GM15510 (cell line): ENCODE results near the gene CAPN7.

Experiments
- POLR2A ChIP-seq: IDR thresholded peaks from 3 replicates; pipeline ENCODE4 v1.6.1; 2011; ENCODE audit warnings: borderline replicate concordance; ENCODE audit not compliant: insufficient read length; ENCODE audit errors: extremely low read depth

The CAPN7 gene

GRCh38 chr3:15218689-15219088 is 12.6 kb downstream of the CAPN7 start:
- no peak for TF ChIP-seq POLR2A

- TF ChIP-seq POLR2A = no peak
Observed at GRCh38 chr3:15220056-15220455, 14.0 kb downstream of the CAPN7 start.

DNA sequence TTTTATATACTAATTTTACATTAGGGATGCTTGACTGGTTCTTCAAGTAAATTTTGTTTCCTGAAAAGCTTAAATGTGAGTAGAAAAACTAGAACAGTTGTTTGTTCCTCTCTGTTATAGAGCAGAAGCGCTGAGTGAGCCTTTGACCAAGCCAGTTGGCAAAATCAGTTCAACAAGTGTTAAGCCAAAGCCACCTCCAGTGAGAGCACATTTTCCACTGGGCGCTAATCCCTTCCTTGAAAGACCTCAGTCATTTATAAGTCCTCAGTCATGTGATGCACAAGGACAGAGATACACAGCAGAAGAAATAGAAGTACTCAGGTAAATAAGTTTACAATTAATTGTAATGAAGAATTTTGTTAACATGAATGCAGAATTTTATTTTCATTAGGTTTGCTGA is 14.6 kb downstream of the CAPN7 start:
- no peak for TF ChIP-seq POLR2A

GRCh38 chr3:15221574-15222217 is 15.7 kb downstream of the CAPN7 start:
- no peak for TF ChIP-seq POLR2A

DNA sequence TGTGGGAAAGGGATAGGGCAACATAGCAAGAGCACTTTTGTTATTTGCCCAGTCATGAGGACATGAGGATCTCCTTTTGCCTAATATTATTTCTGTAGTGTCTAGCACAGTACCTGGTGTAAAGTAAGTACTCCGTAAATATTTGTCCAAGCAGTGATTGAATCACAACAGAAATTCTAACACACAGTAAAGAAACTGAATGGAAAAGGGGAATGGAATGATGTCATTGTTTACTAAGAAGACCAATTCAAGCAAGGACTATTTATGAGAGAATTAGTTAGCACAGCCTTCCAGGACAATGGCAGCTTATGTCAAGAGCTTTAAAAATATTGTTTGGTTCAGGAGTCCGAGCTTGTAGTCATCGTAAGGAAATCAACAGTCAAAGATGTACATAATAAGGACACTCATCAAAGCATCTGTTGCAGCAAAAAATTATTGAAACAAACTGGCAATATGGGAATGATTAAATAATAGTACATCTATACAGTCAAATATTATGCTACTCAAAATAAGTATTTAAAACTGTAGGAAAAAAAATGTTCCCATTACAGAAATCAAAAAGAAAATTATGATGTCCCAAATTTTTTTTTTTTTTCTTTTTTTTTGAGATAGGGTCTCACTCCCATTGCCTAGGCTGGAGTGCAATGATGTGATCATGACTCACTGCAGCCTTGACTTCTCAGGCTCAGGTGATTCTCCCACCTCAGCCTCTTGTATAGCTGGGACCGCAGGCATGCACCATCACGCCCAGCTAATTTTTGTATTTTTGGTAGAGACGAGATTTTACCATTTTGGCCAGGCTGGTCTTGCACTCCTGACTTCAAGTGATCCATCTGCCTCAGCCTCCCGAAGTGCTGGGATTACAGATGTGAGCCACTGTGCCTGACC is 17.9 kb downstream of the CAPN7 start:
- TF ChIP-seq POLR2A = no peak

DNA sequence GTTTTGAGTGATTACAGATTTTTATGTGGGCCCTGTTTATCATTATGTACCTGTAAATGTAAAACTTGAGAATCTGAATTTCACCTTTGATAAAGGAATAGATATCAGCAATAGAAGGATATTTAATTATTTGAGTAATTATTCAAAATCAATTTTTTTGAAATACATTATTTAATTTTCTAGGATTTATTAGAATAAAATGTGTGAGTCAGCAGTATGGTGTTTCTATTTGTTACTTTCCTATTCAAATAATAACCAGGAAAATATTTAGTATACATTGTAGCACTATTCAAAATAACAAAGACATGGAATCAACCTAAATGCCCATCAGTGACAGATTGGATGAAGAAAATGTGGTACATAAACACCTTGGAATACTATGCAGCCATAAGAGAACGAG is 22.1 kb downstream of the CAPN7 start:
- TF ChIP-seq POLR2A = no peak

DNA sequence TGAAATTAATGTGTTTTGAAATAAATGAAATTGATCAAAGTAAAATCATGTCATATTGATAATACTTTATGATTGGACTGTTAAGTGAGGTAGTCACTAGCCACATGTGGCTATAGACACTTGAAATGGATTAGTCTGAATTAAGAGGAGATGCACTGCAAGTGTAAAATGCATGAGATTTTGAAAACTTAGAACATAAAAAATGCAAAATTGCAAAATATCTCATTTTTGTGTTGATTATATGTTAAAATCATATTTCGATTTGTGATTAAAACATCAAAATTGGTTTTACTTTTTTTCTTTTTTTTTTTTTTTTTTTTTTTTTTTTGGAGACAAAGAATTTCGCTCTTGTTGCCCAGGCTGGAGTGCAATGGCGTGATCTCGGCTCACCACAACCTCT is 23.2 kb downstream of the CAPN7 start:
- TF ChIP-seq POLR2A = no peak

- no peak for TF ChIP-seq POLR2A
Observed at GRCh38 chr3:15241341-15241740, 35.3 kb downstream of the CAPN7 start.

GRCh38 chr3:15243822-15244482 is 37.9 kb downstream of the CAPN7 start:
- no peak for TF ChIP-seq POLR2A

GRCh38 chr3:15246186-15246585 is 40.1 kb downstream of the CAPN7 start:
- TF ChIP-seq POLR2A = no peak

- TF ChIP-seq POLR2A = no peak
Observed at GRCh38 chr3:15253023-15253697, 47.1 kb downstream of the CAPN7 start.

DNA sequence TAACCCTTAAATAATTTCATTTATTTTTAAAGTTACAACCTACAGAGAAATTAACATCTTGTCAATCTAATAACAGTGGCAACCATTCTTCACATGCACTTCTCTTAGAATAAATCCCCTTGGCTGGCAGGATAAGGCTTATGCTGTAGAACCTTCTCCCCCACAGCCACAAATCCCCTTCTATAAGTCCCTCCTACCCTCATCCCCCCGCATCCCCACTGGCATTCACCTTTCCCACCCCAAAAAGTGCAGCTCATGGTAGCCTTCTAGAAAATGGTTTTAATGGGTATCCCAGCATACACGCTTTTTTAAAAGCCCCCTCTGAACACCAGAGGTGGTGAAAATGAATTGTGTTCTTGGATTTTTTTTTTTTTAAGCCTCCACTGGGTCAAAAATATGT is 49.2 kb downstream of the CAPN7 start:
- TF ChIP-seq POLR2A = no peak

DNA sequence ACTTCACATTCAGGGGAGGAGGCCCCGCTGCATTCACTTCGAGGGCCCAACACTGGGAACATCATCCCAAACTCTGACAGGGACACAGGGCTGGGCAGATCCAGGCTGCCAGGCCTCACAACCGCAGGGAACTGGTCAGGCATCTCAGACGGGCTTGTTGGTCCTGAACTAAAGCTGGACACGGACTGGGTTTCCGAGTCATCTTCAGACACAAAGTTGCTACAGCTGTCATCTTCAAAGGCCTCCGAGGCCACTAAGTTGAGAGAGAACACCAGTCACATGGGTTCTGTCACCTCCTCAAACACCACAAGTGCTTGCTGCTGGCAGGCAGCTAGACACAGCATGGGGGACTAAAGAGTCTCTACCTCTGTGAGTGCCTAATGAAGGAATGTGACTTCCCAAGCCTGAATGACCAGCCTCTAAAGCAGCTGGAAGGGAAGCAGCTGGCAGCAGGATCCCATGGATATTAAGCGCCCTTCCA is 50.9 kb downstream of the CAPN7 start:
- TF ChIP-seq POLR2A = no peak

- TF ChIP-seq POLR2A = no peak
Observed at GRCh38 chr3:15258720-15259119, 52.7 kb downstream of the CAPN7 start.

- no peak for TF ChIP-seq POLR2A
Observed at GRCh38 chr3:15260531-15260930, 54.5 kb downstream of the CAPN7 start.

DNA sequence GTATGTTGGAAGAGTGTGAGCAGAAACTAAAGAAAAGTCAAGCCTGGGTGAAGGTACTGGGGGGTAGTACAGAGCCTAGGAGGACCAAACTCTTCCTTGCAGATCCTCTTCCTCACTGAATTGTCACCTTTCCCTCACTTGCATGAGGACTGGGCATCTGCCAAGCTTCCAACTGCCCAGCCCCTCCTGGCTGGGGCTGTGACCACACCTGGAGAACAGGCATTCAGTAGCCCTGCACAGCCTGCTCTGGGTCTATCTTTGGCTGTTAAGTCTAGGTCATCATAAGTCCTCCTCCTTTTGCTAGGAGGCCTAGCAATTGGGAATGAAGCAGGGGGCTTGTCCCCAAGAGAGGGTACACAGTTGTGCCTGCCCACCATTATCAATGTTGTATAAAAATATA is 55.2 kb downstream of the CAPN7 start:
- no peak for TF ChIP-seq POLR2A

DNA sequence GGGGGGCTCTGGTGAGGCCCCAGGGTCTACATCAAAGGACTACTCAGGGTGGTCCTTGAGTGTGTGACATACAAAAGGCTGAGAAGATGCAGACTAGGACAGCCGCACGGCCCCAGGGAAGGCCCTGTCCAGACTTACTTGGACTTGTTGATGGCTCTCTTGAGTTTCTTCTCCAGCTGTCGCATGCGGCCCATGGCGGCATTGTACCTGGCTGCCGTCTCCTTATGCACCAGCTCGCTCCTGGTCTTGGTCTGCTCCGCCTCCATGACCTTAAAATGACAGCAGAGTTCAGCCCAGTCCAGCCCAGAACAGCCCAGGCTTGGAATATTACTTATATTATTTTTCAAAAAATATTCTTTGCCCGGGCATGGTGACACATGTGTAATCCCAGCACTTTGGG is 56.0 kb downstream of the CAPN7 start:
- no peak for TF ChIP-seq POLR2A
